ENCODE results near the gene CDC123. TPM values are rescaled to one million over a fixed set of nuclear protein-coding genes. Genes with fewer than 3 reads are reported as not detected.

The CDC123 gene
- polyA plus RNA-seq, 2 of the 4 experiments (the other 2 are of a cell fraction), result 164 to 195 TPM

DNA sequence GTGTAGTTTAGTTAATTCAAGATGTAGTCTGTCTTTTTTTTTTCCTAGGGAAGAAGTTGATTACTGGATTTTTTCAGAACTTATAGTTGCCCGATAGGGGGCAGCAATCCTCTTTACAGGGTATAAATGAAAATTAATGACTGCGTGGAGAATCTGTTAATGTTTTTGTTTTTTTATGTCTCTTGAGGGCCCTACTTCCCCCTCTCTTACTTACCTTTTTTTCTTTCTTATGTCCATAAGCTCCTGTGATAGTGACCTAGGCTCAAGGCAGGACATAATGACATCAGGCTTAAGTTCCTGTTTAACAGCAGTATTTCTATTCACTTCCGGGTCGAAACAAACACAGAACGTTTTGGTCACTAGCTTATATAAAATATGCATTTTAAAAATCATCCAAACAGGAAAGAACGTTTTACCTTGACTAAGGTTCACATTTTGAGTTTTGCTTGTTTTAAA, 18.8 kb downstream of the CDC123 start:
- ATAC-seq (peak in 1 of 2 experiments; percentile 47; a peak in 3 of 6 replicates), FAIRE-seq (no peak), DNase-seq (ENCODE audit: low read depth in 1 of 2, low spot score in 1 of 2) (peak; percentile 40 to 50)
- peak overlapping the region in 1 of 2 experiments; percentile 39; a peak in 2 of 6 replicates for H3K27ac ChIP-seq
- TF ChIP-seq SMC3 (IDR thresholded peaks at IDR 0.05) (peak; percentile 49; the same call in 2 of the 3 replicates), E2F6 (IDR thresholded peaks at IDR 0.05; ENCODE audit: borderline replicate concordance, low read depth) (no peak), RAD21 (conservative IDR thresholded peaks at IDR 0.05 in 1 of 2, IDR thresholded peaks at IDR 0.05 in 1 of 2) (peak; percentile 56 to 65), KDM5A (IDR thresholded peaks at IDR 0.05) (no peak), ZC3H11A (IDR thresholded peaks at IDR 0.05) (no peak), EHMT2 (IDR thresholded peaks at IDR 0.05; ENCODE audit: low read depth) (no peak), SREBF2 (IDR thresholded peaks at IDR 0.05) (no peak), EP300 (IDR thresholded peaks at IDR 0.05) (no peak), CEBPB (IDR thresholded peaks at IDR 0.05) (no peak)
- TF ChIP-seq, protein P1, sequence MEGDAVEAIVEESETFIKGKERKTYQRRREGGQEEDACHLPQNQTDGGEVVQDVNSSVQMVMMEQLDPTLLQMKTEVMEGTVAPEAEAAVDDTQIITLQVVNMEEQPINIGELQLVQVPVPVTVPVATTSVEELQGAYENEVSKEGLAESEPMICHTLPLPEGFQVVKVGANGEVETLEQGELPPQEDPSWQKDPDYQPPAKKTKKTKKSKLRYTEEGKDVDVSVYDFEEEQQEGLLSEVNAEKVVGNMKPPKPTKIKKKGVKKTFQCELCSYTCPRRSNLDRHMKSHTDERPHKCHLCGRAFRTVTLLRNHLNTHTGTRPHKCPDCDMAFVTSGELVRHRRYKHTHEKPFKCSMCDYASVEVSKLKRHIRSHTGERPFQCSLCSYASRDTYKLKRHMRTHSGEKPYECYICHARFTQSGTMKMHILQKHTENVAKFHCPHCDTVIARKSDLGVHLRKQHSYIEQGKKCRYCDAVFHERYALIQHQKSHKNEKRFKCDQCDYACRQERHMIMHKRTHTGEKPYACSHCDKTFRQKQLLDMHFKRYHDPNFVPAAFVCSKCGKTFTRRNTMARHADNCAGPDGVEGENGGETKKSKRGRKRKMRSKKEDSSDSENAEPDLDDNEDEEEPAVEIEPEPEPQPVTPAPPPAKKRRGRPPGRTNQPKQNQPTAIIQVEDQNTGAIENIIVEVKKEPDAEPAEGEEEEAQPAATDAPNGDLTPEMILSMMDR (IDR thresholded peaks at IDR 0.05), result peak; percentile 83
- TF ChIP-seq, protein P2, sequence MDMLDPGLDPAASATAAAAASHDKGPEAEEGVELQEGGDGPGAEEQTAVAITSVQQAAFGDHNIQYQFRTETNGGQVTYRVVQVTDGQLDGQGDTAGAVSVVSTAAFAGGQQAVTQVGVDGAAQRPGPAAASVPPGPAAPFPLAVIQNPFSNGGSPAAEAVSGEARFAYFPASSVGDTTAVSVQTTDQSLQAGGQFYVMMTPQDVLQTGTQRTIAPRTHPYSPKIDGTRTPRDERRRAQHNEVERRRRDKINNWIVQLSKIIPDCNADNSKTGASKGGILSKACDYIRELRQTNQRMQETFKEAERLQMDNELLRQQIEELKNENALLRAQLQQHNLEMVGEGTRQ (IDR thresholded peaks at IDR 0.05), result no peak
- CTCF ChIA-PET, result interaction anchor here (0.6 to 6.3 kb wide), 56 partner anchors 10 to 961 kb away, joined by 3 to 61 read pairs (median 4); partner anchors contain the start of genes CDC123, NUDT5 and OPTN
- H3K4me1 ChIP-seq, result peaks cover 4% of the 10 kb centered on the region; the same call in 2 of the 3 replicates
- peaks cover 3% of the 10 kb centered on the region; the same call in 1 of the 3 replicates for H3K9me3 ChIP-seq
- no peak overlapping the region for H3K4me3 ChIP-seq
- POLR2A ChIA-PET, result interaction anchor here (0.6 kb wide), 1 partner anchor 11 kb away, joined by 3 read pairs; no protein-coding TSS in a partner anchor
- H3K4me2 ChIP-seq, result peak overlapping the region; percentile 41; the same call in 2 of the 3 replicates
- WGBS (ENCODE audit: missing lambda C conversion rate), result 28% methylated on average over 6 of the region's 6 CpGs

DNA sequence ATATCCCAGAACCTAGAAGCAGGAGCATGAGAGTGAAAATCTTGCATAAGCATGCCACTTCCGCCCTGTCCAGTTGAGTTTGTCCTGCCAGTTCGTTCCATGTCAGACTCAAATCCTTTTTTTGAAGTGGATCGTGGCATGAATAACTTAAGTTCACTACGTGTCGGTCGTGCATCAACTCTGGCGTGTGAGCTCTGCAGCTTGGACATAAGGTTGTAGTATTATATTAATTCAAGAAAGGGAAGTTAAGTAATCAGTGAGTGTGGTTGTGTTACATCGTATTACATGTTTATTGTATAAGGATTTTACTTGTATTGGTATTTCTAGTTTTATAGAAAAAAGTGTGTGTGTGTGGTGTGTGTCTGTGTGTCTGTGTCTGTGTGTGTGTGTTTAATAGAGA, 23.0 kb downstream of the CDC123 start:
- peaks cover 13% of the 10 kb centered on the region for H3K4me1 ChIP-seq
- CTCF ChIA-PET, result interaction anchor here (0.9 to 2.8 kb wide), 4 partner anchors 19 to 881 kb away, joined by 4 to 10 read pairs (median 4); partner anchors contain the start of gene OPTN
- H3K27ac ChIP-seq, result no peak overlapping the region
- FAIRE-seq (no peak), ATAC-seq (no peak), DNase-seq (ENCODE audit: low read depth in 1 of 2, low spot score in 1 of 2) (no peak)
- no peaks in the 10 kb centered on the region for H3K9me3 ChIP-seq
- H3K4me2 ChIP-seq, result no peak overlapping the region
- no peak for TF ChIP-seq HOXB5 (CRISPR knock-in tag; IDR thresholded peaks at IDR 0.05)
- no peak for TF ChIP-seq HES2 (IDR thresholded peaks at IDR 0.05)
- no peak for TF ChIP-seq RAD21 (conservative IDR thresholded peaks at IDR 0.05 in 1 of 2, IDR thresholded peaks at IDR 0.05 in 1 of 2)
- no peak for TF ChIP-seq KDM5A (IDR thresholded peaks at IDR 0.05)
- no peak for TF ChIP-seq MAFK (IDR thresholded peaks at IDR 0.05; ENCODE audit: partially characterized antibody)
- TF ChIP-seq POLR2AphosphoS2 (conservative IDR thresholded peaks at IDR 0.05; ENCODE audit: low read length), result no peak
- TF ChIP-seq POLR2A (IDR thresholded peaks at IDR 0.05; ENCODE audit: low read length), result no peak
- TF ChIP-seq CBX2 (IDR thresholded peaks at IDR 0.05; ENCODE audit: borderline replicate concordance, low read depth), result no peak
- TF ChIP-seq JUN (IDR thresholded peaks at IDR 0.05), result no peak
- TF ChIP-seq FOXS1 (CRISPR knock-in tag; IDR thresholded peaks at IDR 0.05), result no peak
- no peak for TF ChIP-seq NPAS2 (CRISPR knock-in tag; IDR thresholded peaks at IDR 0.05; ENCODE audit: borderline replicate concordance)
- no peak for TF ChIP-seq NR3C1 (IDR thresholded peaks at IDR 0.05)
- TF ChIP-seq, protein P3, sequence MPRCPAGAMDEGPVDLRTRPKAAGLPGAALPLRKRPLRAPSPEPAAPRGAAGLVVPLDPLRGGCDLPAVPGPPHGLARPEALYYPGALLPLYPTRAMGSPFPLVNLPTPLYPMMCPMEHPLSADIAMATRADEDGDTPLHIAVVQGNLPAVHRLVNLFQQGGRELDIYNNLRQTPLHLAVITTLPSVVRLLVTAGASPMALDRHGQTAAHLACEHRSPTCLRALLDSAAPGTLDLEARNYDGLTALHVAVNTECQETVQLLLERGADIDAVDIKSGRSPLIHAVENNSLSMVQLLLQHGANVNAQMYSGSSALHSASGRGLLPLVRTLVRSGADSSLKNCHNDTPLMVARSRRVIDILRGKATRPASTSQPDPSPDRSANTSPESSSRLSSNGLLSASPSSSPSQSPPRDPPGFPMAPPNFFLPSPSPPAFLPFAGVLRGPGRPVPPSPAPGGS (IDR thresholded peaks at IDR 0.05), result no peak
- TF ChIP-seq NFE2L2 (conservative IDR thresholded peaks at IDR 0.05; ENCODE audit: low read length), result no peak
- POLR2A ChIA-PET, result interaction anchor here (0.7 kb wide), 1 partner anchor 303 kb away, joined by 5 read pairs; no protein-coding TSS in a partner anchor
- no peak overlapping the region for H3K4me3 ChIP-seq
- 91% methylated on average over 8 of the region's 8 CpGs for WGBS (ENCODE audit: missing lambda C conversion rate)
